Measurements from ENCODE around the gene TMCC2.
"Not testable (repeated sequence)": the region's sequence is repeated elsewhere in the genome, so short reads cannot be mapped to it uniquely, and the experiment has no call there.

Gene TMCC2

DNA sequence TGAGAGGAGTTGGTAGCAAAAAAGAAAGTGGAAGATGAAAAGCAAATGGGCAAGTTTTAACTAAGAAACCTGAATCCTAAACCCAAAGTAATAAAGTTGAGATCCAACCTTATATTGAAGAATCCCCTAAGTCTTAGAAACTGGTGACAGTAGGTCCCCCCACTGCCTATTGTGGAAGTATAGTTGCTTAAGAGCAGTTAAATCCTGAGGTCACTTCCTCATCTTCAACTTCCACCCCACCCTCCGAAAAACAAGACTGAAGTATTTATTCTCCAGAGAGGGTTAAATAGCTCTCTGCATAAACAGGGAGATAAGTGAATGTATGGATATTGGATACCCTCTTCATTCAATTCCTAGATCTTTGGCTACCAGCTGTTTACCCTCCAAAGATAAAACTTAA lies 13.0 kb upstream of the TMCC2 start:
- no peak for DNase-seq

- DNase-seq, result no peak
Measured at GRCh38 chr1:205216588-205216987, 11.2 kb upstream of the TMCC2 start.

DNA sequence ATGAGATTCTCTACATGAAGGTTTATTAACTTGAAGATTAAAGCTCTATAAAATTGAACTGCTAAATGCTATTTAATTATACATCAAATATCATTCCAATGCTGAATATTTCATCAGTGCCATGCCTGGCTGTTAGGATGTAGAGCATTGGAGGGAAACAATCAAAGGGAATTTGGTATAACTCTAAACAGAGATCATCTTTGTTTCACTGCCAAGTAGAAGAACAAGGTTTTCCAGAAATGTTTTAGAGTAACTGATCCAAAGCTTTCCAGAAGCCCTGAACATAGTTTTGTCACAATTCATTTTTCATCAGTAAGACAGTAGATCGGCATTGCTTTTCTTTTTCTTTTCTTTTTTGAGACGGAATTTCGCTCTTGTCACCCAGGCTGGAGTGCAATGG lies 10.3 kb upstream of the TMCC2 start:
- DNase-seq, result no peak

- DNase-seq, result no peak
Measured at GRCh38 chr1:205220421-205220820, 7.3 kb upstream of the TMCC2 start.

- DNase-seq, result no peak
Measured at GRCh38 chr1:205224736-205225135, 3.0 kb upstream of the TMCC2 start.

DNA sequence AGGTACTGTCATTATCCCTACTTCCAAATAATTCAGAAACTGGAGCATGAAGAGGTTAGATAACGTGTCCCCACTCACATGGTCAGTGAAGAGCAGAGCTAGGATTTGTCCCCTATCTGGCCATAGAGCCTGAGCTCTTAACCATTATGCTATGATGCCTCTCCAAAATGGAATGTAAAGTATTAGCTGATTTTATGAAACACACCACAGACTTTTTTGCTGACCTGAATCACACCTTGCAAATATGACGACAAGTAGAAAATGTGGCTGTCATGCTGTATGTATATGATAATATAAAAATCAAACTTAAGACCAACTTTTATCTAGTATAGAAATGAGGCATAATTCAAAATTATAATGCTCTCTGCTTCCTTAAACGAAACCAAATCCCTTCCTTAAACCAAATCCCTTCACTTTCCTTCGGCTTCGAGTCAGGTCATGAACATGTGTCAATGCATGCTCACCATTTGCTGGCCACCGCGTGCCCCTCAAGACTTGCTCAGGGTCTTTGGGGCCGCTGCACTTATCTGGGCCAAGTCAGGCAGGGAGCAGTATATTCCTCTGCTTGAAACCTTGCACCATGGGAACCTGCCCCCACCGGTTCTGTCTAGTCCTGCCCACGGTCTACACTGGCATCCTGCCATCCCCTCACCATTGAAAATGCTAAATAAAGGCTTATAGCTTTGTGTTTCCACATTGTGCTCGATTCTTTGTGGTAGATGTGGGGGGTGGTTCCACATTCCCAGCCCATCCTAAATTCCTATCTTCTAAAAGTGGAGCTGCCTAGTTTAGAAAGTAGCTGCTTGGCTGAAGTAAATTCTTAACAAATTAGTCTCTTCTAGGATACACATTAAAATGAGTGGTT lies 1.6 kb upstream of the TMCC2 start:
- DNase-seq, result no peak

DNA sequence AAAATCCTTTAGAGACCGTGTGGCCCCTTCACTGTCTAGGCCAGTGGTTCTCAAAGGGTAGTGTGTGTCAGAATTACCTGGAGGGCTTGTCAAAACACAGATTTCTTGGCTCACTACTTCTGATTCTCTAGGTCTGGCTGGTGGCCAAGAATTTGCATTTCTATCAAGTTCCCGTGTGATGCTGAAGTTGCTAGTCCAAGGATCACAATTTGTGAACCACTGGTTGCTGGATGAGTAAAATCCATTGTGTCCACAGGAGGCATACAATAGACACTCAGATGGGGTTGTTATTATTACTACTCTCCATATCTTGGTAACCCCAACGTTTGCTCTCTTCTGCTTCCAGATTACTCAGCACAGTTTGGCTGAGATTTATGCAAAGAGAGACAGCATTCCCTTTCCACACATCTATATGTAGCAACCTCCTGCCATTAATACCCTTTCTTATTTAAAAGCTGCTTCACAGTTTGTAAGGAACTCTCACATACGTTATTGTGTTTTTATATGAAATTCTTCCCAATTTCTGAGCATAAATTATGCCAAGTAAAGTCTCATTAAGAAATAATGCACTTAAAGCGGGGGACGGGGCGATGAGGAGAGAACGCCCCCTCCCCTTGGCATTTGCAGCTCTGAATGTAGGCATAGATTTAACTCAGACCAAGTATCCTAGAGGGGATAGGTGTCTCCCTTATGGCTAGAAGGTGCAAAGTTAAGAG lies 720 bp upstream of the TMCC2 start:
- DNase-seq, result no peak

DNA sequence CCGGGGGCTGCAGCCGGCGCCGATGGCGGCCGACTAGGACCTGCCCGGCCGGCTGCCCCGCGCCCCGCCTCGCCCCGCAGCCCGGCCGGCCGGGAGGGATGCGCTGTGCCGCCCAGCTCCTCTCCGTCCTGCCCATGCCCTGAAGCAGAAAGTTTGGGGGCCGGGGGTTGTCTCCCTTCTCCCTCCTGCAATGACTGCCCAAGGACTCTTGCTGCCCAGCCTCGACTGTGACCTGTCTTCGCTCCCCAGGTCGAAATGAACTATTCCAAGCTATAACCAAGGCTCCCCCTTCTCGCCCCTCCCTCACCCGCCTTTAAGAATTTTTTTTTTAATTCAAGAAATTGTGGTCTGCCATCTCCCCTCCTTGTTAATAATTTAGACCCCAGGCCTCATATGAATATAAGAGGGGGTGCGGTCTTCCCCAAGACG lies 361 bp downstream of the TMCC2 start:
- no peak for DNase-seq

DNA sequence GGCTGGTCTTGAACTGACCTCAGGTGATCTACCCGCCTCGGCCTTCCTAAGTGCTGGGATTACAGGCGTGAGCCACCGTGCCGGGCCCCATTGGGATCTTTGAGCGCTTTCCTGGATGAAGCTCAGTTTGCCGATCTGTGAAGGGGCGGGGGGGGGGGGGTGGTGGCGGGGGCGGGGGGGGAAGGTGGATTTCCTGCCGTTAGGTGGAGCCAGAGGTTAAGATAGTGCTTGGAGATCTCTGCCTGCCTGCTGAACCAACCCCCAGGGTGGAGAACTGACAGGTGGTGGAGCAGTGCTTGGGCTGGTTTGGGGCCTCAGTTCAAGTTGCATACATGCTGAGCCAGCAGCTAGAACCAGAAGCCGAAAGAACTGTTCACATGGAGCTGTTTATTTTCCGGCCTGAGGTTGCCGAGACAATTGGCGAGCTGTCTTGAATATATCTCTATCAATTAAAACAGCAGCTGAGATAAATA lies 1.7 kb downstream of the TMCC2 start:
- DNase-seq, result peak in 1 of 2 experiments; percentile 22

DNA sequence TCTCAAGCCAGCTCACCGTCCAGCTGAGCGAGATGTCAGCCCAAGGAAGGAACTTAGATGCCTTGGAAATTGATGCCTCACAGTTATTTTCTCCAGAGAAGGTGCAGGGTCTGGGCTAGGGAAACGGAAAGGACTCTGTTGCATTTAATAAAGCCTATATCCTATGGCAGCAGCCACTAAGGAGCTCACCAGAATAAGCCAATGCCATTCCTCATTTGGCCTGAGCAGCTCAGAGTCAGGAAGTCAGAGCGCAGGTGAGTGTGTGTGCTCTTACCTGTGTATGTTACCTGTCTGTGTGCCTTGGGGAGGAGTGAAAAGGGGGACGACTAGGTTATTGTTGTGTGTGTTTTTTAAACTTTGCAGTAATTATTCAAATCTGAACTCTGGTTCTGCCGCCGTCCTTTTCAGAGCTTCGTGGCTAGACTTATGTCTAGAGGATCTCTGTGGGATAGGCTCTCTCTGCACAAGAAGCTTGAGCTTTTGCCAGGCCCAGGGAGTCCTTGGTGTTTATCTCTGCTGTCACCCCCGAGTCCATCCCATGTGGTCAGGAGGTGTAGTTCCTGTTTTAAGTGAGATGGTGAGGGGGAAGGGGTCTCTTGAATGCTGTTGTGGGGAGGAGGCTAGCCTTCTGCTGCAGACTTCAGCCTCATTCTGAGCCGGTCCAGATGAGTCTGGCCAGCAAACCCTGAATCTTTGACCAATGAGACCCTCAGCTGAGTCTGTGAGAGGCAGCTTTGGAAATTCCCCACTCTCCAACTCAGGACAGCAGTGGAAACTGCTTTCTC lies 2.4 kb downstream of the TMCC2 start:
- DNase-seq, result no peak

DNA sequence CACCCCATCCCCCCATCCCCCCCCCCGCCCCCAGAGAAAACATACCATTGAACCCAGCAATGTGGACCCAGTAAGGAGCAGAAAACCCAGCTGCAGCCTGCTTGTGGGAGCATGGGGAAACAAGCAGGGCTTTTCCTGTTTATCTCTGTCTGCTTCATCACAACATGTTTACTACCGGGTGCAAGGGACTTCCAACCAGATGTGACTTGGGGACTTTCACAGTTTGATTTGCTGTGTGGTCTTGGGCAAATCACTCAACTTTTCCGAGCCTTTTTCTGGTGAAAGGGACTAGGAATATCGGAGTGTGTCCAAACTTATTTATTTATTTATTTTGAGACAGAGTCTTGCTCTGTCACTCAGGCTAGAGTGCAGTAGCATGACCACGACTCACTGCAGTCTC lies 3.2 kb downstream of the TMCC2 start:
- DNase-seq, result no peak

- no peak for DNase-seq
Measured at GRCh38 chr1:205232127-205232820, 4.5 kb downstream of the TMCC2 start.

GRCh38 chr1:205232945-205233397 lies 5.2 kb downstream of the TMCC2 start:
- no peak for DNase-seq

DNA sequence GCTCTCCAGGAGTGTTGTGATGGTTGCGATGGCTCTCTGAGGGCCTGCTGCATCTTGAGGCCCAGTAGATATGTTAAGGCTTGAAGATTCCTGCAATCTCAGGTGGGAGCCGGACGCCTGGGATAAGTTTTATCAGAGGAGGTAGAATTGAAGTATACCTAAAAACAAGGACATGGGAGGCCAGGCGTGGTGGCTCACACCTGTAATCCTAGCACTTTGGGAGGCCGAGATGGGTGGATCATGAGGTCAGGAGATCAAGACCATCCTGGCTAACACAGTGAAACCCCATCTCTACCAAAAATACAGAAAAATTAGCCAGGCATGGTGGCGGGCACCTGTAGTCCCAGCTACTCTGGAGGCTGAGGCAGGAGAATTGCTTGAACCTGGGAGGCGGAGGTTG lies 6.2 kb downstream of the TMCC2 start:
- not testable (repeated sequence) for DNase-seq

DNA sequence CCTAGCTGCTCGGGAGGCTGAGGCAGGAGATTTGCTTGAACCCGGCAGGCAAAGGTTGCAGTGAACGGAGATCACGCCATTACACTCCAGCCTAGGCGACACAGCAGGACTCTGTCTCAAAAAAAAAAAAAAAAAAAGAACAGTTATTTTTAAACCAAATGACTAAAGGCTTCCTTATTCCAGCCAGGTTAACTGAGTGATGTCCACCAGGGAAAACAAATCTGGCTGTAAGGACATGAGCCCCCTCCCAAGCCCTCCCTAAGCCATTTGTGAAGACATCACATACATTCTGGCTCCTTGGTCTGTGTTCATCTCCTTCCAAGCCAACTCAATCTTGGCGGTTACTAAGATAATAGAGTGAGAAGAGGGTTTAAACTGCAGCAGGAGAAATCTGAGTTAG lies 8.2 kb downstream of the TMCC2 start:
- no peak for DNase-seq

GRCh38 chr1:205236526-205236925 lies 8.8 kb downstream of the TMCC2 start:
- no peak for DNase-seq

DNA sequence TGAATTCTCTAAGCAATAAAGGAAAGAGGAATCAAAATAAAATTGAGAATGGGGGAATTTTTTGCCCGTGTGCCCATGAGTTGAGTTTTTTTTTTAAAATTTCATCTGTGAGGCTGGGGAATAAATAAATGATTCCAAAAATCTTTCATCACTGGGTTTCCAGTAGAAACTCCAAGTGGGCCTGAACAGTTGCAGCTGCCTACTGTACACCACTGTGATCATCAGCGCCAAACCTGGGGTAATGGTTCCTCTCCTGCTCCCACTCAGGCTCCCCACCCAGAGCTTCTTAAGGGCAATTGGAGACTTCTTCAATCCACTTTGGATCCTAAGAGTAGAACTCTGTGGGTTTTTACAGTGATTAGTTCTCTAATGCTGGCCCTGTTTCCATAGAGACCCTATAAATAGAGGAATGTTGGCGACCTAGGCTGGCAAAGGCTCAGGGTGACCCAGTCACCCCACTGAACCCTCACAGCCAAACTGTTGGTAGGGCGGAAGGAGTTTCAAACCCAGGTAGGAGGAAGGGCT lies 9.3 kb downstream of the TMCC2 start:
- no peak for DNase-seq

DNA sequence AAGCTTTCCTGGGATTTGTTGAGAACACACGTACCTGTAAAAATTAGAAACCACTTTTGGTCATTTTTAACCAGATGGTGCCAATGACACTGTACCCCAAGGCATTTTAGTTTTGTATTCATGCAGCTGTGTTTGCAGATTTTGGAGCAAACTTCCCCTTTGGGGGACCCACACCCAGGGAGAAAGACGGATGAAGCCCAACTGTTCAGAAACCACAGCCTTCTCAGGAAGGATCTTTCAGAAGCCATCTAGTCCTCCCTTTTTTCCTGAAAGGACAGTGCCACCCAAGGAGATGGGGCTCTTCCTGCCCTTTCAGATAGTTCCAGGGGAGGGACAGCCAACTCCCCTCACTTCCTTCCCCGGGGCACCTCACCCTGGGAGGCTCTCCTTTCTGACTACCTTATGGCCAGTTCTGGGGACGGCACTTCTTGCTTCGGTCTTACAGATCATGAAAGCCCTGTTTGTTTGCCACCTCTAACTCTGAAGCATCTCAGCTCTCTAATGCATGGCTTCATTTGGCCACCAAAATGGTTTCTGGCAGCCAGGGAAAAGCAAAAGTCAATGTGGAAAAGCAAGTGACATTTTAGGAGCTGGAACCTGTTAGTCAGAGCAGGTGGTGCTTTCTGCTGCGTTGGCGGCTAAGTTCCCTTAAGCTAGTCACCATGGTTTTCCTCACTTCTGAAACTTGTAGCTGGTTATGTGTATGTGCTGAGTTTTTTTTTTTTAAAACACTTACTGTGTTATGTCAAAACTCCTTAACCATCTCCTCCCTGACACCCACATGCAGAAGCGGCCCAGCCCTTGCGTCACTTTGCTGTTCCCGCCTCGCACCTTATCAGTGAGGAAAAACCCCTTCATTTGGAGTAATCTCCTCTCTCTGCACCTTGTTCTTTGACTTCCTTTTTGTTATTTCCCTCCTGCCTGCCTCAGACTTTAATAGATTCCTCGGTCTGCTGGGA lies 10.1 kb downstream of the TMCC2 start:
- DNase-seq, result no peak

DNA sequence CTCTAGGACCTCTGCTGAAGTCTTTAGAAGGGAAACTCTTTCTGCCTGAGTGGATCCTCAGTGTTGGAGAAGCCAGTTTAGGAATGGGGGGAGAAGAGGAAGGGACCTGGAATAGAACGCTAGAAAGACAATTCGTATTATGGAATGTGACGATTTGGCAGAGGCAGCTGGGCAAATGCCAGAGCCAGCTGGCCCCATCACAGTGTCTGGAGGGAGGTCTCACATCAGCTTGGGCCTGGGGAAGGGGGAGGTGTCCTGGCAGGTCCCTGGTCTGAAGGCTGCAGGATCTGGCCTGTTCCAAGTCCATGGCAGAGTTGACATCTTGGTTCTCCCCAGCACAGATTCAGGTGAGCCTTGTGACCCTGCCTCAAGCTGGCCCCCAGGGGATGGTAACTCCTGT lies 11.3 kb downstream of the TMCC2 start:
- DNase-seq, result no peak

DNA sequence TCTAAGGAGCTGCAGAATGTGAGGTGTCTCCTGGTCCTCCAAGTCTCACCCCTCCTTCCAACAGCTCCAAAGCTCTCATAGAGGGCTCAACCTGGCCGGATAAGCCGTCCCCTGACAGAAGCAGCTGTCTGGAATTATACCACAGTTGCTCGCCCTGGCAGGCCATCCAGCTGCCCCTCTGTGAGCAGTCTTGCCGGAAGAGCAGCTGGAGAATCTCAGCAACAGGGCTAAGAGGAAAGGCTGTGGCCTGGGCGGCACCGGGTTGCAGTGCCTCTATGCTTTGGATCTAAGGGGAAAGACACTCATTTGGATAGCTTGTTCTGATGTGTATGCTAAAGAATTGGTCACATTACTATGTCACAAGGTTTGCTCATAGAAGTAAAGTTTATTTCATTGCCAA lies 12.4 kb downstream of the TMCC2 start:
- no peak for DNase-seq

DNA sequence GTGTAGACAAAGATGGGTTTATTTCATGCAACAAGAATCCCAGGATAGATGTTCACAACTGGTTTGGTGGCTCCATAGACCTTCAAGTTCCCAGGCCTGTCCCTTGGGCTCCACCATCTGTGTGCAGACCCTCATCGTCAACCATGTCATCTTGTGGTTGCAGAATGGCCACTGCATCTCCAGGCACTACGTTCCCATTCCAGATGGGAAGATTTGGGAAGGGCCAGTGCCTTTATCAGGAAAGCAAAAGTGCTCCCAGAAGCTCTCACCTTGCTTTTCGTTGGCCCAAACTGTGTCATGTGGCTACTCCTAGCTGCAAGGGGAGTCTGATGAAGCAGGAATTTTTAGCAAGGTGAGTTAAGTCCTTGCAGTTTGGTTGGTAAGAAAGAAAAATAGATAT lies 12.8 kb downstream of the TMCC2 start:
- no peak for DNase-seq

All from SW 1271 (cell line).